Ishikawa (cell line): Measurements from ENCODE around the gene STRADA.
A peak's percentile ranks its signal among the peaks of the same experiment; 100 is the strongest.

Experiments used
- CEBPB ChIP-seq: IDR thresholded peaks from 2 replicates; pipeline ENCODE4 v1.6.1; 2012
- CREB1 ChIP-seq: IDR thresholded peaks from 2 replicates; pipeline ENCODE4 v1.6.1; 2012; ENCODE audit warnings: low read depth
- EGR1 ChIP-seq: IDR thresholded peaks from 2 replicates; pipeline ENCODE4 v1.6.1; 2012
- EP300 ChIP-seq: IDR thresholded peaks from 2 replicates; pipeline ENCODE4 v1.6.1; 2012; ENCODE audit warnings: borderline replicate concordance
- FOXM1 ChIP-seq: IDR thresholded peaks from 2 replicates; pipeline ENCODE4 v1.6.1; 2012; ENCODE audit warnings: low read depth, borderline replicate concordance
- MAX ChIP-seq: IDR thresholded peaks from 2 replicates; pipeline ENCODE4 v1.6.1; 2012
- NFIC ChIP-seq: IDR thresholded peaks from 2 replicates; pipeline ENCODE4 v1.6.1; 2012
- RAD21 ChIP-seq: IDR thresholded peaks from 2 replicates; pipeline ENCODE4 v1.6.1; 2012; ENCODE audit warnings: low read depth
- REST ChIP-seq: IDR thresholded peaks from 2 replicates; pipeline ENCODE4 v1.6.1; 2012; ENCODE audit warnings: low read depth, mild to moderate bottlenecking
- TAF1 ChIP-seq: IDR thresholded peaks from 2 replicates; pipeline ENCODE4 v1.6.1; 2012; ENCODE audit warnings: low read depth, mild to moderate bottlenecking
- TCF12 ChIP-seq: IDR thresholded peaks from 2 replicates; pipeline ENCODE4 v1.6.1; 2012; ENCODE audit warnings: low read depth
- TEAD4 ChIP-seq: IDR thresholded peaks from 2 replicates; pipeline ENCODE4 v1.6.1; 2012
- USF1 ChIP-seq: IDR thresholded peaks from 2 replicates; pipeline ENCODE4 v1.6.1; 2012
- YY1 ChIP-seq: IDR thresholded peaks from 2 replicates; pipeline ENCODE4 v1.6.1; 2012; ENCODE audit warnings: low read depth
- ZBTB7A ChIP-seq: IDR thresholded peaks from 2 replicates; pipeline ENCODE4 v1.6.1; 2012; ENCODE audit warnings: low read depth

STRADA gene

GRCh38 chr17:63774969-63775265, 33.3 kb upstream of the STRADA start:
- TF ChIP-seq YY1 (no peak), CEBPB (no peak), USF1 (no peak), TAF1 (no peak), CREB1 (no peak), TCF12 (no peak)

- no peak for TF ChIP-seq EGR1
- TF ChIP-seq TEAD4 = 0 out of 2 replicates have a peak, but pooled peaks have one; percentile 1
- TF ChIP-seq USF1 = no peak
Measured at GRCh38 chr17:63774141-63774968, 32.8 kb upstream of the STRADA start, which contains the start of gene DDX42. TSS of gene DDX42 (plus strand) at chr17:63774170. CDS start at chr17:63787050, 12,880 bp downstream.

- TF ChIP-seq USF1 = peak; percentile 97
- no peak; the same call in 1 of the 2 replicates for TF ChIP-seq NFIC
- peak; percentile 21; the same call in 1 of the 2 replicates for TF ChIP-seq TCF12
- no peak for TF ChIP-seq RAD21
- no peak for TF ChIP-seq EP300
- no peak for TF ChIP-seq REST
- TF ChIP-seq CEBPB = peak; percentile 60
- TF ChIP-seq YY1 = peak; percentile 97
- peak; percentile 90 for TF ChIP-seq TAF1
- TF ChIP-seq TEAD4 = no peak
- peak; percentile 100 for TF ChIP-seq MAX
- no peak for TF ChIP-seq FOXM1
- TF ChIP-seq EGR1 = peak; percentile 29; the same call in 1 of the 2 replicates
- TF ChIP-seq ZBTB7A = no peak
- TF ChIP-seq CREB1 = peak; percentile 95
Measured at GRCh38 chr17:63773272-63774140, 31.9 kb upstream of the STRADA start, which contains the start of gene CCDC47. TSS of gene CCDC47 (minus strand) at chr17:63773597. CDS start at chr17:63766175, 7,422 bp downstream.

GRCh38 chr17:63772801-63773271, 31.2 kb upstream of the STRADA start:
- no peak for TF ChIP-seq USF1
- peak; percentile 4; the same call in 1 of the 2 replicates for TF ChIP-seq TCF12

GRCh38 chr17:63768433-63768832, 26.8 kb upstream of the STRADA start:
- TF ChIP-seq FOXM1 = no peak
- no peak for TF ChIP-seq ZBTB7A
- no peak for TF ChIP-seq EGR1
- no peak for TF ChIP-seq MAX
- TF ChIP-seq RAD21 = no peak
- TF ChIP-seq REST = no peak
- TF ChIP-seq TEAD4 = no peak
- TF ChIP-seq TAF1 = no peak
- TF ChIP-seq TCF12 = no peak
- TF ChIP-seq CEBPB = no peak
- TF ChIP-seq EP300 = no peak
- TF ChIP-seq USF1 = no peak
- TF ChIP-seq CREB1 = no peak
- no peak for TF ChIP-seq NFIC
